ENCODE results near the gene TMEM187. TPM values are rescaled to one million over a fixed set of nuclear protein-coding genes. Genes with fewer than 3 reads are reported as not detected.

Gene TMEM187
- total and polyA plus RNA-seq, 2 donors from 2014 or later = 9.6 to 12.4 TPM

DNA sequence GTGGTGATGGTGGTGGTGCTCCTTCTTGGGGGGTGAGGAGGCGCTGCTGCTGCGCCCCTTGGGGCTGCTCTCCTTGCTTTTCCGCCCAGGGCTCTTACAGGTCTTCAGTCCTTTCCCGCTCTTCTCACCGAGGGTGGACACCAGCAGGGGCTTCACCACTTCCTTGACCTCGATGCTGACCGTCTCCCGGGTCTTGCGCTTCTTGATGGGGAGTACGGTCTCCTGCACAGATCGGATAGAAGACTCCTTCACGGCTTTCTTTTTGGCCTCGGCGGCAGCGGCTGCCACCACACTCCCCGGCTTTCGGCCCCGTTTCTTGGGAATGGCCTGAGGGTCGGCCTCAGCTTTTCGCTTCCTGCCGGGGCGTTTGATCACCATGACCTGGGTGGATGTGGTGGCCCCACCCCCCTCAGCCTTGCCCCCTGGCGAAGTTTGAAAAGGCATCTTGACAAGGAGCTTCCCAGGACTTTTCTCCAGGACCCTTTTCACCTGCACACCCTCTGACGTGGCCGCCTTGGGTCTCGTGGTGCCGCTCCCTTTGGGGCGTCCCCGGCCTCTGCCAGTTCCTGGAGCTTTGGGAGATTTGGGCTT, 58.3 kb downstream of the TMEM187 start:
- TF ChIP-seq, protein P1, sequence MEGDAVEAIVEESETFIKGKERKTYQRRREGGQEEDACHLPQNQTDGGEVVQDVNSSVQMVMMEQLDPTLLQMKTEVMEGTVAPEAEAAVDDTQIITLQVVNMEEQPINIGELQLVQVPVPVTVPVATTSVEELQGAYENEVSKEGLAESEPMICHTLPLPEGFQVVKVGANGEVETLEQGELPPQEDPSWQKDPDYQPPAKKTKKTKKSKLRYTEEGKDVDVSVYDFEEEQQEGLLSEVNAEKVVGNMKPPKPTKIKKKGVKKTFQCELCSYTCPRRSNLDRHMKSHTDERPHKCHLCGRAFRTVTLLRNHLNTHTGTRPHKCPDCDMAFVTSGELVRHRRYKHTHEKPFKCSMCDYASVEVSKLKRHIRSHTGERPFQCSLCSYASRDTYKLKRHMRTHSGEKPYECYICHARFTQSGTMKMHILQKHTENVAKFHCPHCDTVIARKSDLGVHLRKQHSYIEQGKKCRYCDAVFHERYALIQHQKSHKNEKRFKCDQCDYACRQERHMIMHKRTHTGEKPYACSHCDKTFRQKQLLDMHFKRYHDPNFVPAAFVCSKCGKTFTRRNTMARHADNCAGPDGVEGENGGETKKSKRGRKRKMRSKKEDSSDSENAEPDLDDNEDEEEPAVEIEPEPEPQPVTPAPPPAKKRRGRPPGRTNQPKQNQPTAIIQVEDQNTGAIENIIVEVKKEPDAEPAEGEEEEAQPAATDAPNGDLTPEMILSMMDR (IDR thresholded peaks at IDR 0.05; ENCODE audit: borderline replicate concordance, extremely low read depth, insufficient read depth) = no peak
- Histone ChIP-seq H3K9me3 (ENCODE audit: control insufficient read depth in 2 of 3, insufficient read depth in 1 of 3, low read length in 3 of 3) (no peaks in the 10 kb centered on the region), H3K4me3 (ENCODE audit: low read length in 3 of 3) (no peak overlapping the region), H3K36me3 (ENCODE audit: control insufficient read depth in 2 of 3, insufficient read depth in 3 of 3, low read length in 3 of 3) (peaks cover 0 to 13% (median 3%) of the 10 kb centered on the region in 3 donors), H3K9ac (ENCODE audit: low read length in 3 of 3) (no peak overlapping the region), H3K27ac (ENCODE audit: low read depth in 2 of 2, low read length in 2 of 2) (no peak overlapping the region), H3K4me1 (ENCODE audit: control insufficient read depth in 2 of 3, insufficient read depth in 2 of 3, low read depth in 1 of 3, low read length in 3 of 3) (peaks cover 0 to 2% (median 0%) of the 10 kb centered on the region in 3 donors), H3K27me3 (ENCODE audit: control insufficient read depth, insufficient read depth, low read length) (no peaks in the 10 kb centered on the region)
- no peak for DNase-seq
- FAIRE-seq = no peak
- intact Hi-C loops (cut with DNase I) = no loop called here

DNA sequence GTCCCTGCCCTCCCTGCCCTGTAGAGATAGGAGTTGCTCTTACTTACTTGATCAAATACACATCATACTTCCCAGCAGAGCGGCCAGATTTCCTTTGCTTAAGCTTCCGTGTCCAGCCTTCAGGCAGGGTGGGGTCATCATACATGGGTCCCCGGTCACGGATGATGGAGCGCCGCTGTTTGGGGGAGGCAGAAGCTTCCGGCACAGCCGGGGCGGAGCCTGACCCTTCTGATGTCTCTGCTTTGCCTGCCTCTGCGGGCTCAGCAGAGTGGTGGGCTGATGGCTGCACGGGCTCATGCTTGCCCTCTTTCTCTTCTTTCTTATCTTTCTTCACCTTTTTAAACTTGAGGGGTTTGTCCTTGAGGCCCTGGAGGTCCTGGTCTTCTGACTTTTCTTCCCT, 59.6 kb downstream of the TMEM187 start:
- intact Hi-C loops (cut with DNase I) = no loop called here
- peaks cover 0 to 8% (median 3%) of the 10 kb centered on the region in 3 donors for H3K36me3 ChIP-seq (ENCODE audit: control insufficient read depth in 2 of 3, insufficient read depth in 3 of 3, low read length in 3 of 3)
- no peak for FAIRE-seq
- peak in 3 of 5 donors; percentile 49 to 68 (median 51) for DNase-seq
- no peaks in the 10 kb centered on the region for H3K9me3 ChIP-seq (ENCODE audit: control insufficient read depth in 2 of 3, insufficient read depth in 1 of 3, low read length in 3 of 3)
- H3K4me1 ChIP-seq (ENCODE audit: control insufficient read depth in 2 of 3, insufficient read depth in 2 of 3, low read depth in 1 of 3, low read length in 3 of 3) = peaks cover 0 to 2% (median 0%) of the 10 kb centered on the region in 3 donors
- H3K9ac ChIP-seq (ENCODE audit: low read length in 3 of 3) = no peak overlapping the region
- H3K27ac ChIP-seq (ENCODE audit: low read depth in 2 of 2, low read length in 2 of 2) = no peak overlapping the region
- H3K4me3 ChIP-seq (ENCODE audit: low read length in 3 of 3) = no peak overlapping the region
- TF ChIP-seq, protein P1 (IDR thresholded peaks at IDR 0.05; ENCODE audit: borderline replicate concordance, extremely low read depth, insufficient read depth) = no peak
- H3K27me3 ChIP-seq (ENCODE audit: control insufficient read depth, insufficient read depth, low read length) = no peaks in the 10 kb centered on the region

DNA sequence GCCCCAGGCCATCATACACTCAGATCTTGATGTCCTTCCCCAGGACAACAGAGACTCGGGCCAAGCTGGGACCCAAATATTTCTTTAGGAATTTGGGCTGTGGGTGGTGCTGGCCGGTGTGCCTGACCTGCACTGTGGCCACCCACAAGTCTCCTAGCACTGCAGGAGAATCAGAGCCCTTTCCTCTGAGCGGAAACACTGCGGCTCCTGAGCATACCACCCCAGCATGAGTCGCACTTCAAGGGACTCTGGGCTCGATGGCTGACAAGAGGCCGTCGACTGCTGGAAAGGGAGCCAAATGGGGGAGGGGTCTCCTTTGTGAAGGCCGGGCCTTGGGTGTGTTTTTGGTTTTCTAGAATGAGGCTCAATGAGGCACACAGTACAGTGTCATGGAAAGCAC, 60.1 kb downstream of the TMEM187 start:
- Histone ChIP-seq H3K4me3 (ENCODE audit: low read length in 3 of 3) (no peak overlapping the region), H3K27me3 (ENCODE audit: control insufficient read depth, insufficient read depth, low read length) (no peaks in the 10 kb centered on the region), H3K4me1 (ENCODE audit: control insufficient read depth in 2 of 3, insufficient read depth in 2 of 3, low read depth in 1 of 3, low read length in 3 of 3) (peaks cover 0 to 2% (median 0%) of the 10 kb centered on the region in 3 donors), H3K9ac (ENCODE audit: low read length in 3 of 3) (no peak overlapping the region), H3K9me3 (ENCODE audit: control insufficient read depth in 2 of 3, insufficient read depth in 1 of 3, low read length in 3 of 3) (no peaks in the 10 kb centered on the region), H3K36me3 (ENCODE audit: control insufficient read depth in 2 of 3, insufficient read depth in 3 of 3, low read length in 3 of 3) (peaks cover 0 to 8% (median 3%) of the 10 kb centered on the region in 3 donors), H3K27ac (ENCODE audit: low read depth in 2 of 2, low read length in 2 of 2) (no peak overlapping the region)
- intact Hi-C loops (cut with DNase I) = no loop called here
- DNase-seq (no peak), FAIRE-seq (no peak)
- TF ChIP-seq, protein P1 (IDR thresholded peaks at IDR 0.05; ENCODE audit: borderline replicate concordance, extremely low read depth, insufficient read depth) = no peak

Small RNAs within 50 kb of the gene (microRNA-seq; reads per million reads assigned to microRNA genes)
- not detected for gene MIR3202-1
- gene MIR3202-2 = not detected
- not detected for gene MIR718

Other genes starting within 250 kb of the TMEM187 start
- gene BCAP31, start 248.4 kb upstream of the TMEM187 start, total RNA-seq = 218 TPM
- gene BCAP31, start 248.4 kb upstream of the TMEM187 start, polyA plus RNA-seq (ENCODE audit: insufficient read depth, low read depth, low replicate concordance) = 246 TPM
- gene ABCD1, start 247.9 kb upstream of the TMEM187 start, total RNA-seq = 13.7 TPM
- 5.2 TPM for gene ABCD1, start 247.9 kb upstream of the TMEM187 start, polyA plus RNA-seq (ENCODE audit: insufficient read depth, low read depth, low replicate concordance)
- gene PLXNB3, start 208.5 kb upstream of the TMEM187 start, total RNA-seq = 5.6 TPM
- 2.2 TPM for gene PLXNB3, start 208.5 kb upstream of the TMEM187 start, polyA plus RNA-seq (ENCODE audit: insufficient read depth, low read depth, low replicate concordance)
- gene SRPK3, start 191.7 kb upstream of the TMEM187 start, total RNA-seq = 1.1 TPM
- gene SRPK3, start 191.7 kb upstream of the TMEM187 start, polyA plus RNA-seq (ENCODE audit: insufficient read depth, low read depth, low replicate concordance) = 0.58 TPM
- 62.1 TPM for gene IDH3G, start 178.4 kb upstream of the TMEM187 start, total RNA-seq
- gene IDH3G, start 178.4 kb upstream of the TMEM187 start, polyA plus RNA-seq (ENCODE audit: insufficient read depth, low read depth, low replicate concordance) = 100 TPM
- gene SSR4, start 178.1 kb upstream of the TMEM187 start, total RNA-seq = 226 TPM
- gene SSR4, start 178.1 kb upstream of the TMEM187 start, polyA plus RNA-seq (ENCODE audit: insufficient read depth, low read depth, low replicate concordance) = 473 TPM
- gene PDZD4, start 142.2 kb upstream of the TMEM187 start, total RNA-seq = 7.0 TPM
- 4.7 TPM for gene PDZD4, start 142.2 kb upstream of the TMEM187 start, polyA plus RNA-seq (ENCODE audit: insufficient read depth, low read depth, low replicate concordance)
- gene L1CAM, start 86.6 kb upstream of the TMEM187 start, total RNA-seq = 71.9 TPM
- 26.1 TPM for gene L1CAM, start 86.6 kb upstream of the TMEM187 start, polyA plus RNA-seq (ENCODE audit: insufficient read depth, low read depth, low replicate concordance)
- 2.3 TPM for gene AVPR2, start 68.1 kb upstream of the TMEM187 start, total RNA-seq
- 22.1 TPM for gene AVPR2, start 68.1 kb upstream of the TMEM187 start, polyA plus RNA-seq (ENCODE audit: insufficient read depth, low read depth, low replicate concordance)
- 73.0 TPM for gene ARHGAP4, start 46.5 kb upstream of the TMEM187 start, total RNA-seq
- 38.3 TPM for gene ARHGAP4, start 46.5 kb upstream of the TMEM187 start, polyA plus RNA-seq (ENCODE audit: insufficient read depth, low read depth, low replicate concordance)
- 79.3 TPM for gene NAA10, start 37.7 kb upstream of the TMEM187 start, total RNA-seq
- 120 TPM for gene NAA10, start 37.7 kb upstream of the TMEM187 start, polyA plus RNA-seq (ENCODE audit: insufficient read depth, low read depth, low replicate concordance)
- 22.9 TPM for gene RENBP, start 28.1 kb upstream of the TMEM187 start, total RNA-seq
- gene RENBP, start 28.1 kb upstream of the TMEM187 start, polyA plus RNA-seq (ENCODE audit: insufficient read depth, low read depth, low replicate concordance) = 78.2 TPM
- gene HCFC1, start 936 bp upstream of the TMEM187 start, total RNA-seq = 54.6 TPM
- 13.5 TPM for gene HCFC1, start 936 bp upstream of the TMEM187 start, polyA plus RNA-seq (ENCODE audit: insufficient read depth, low read depth, low replicate concordance)
- 85.3 TPM for gene IRAK1, start 47.1 kb downstream of the TMEM187 start, total RNA-seq
- 46.6 TPM for gene IRAK1, start 47.1 kb downstream of the TMEM187 start, polyA plus RNA-seq (ENCODE audit: insufficient read depth, low read depth, low replicate concordance)
- 74.7 TPM for gene MECP2, start 125.0 kb downstream of the TMEM187 start, total RNA-seq
- gene MECP2, start 125.0 kb downstream of the TMEM187 start, polyA plus RNA-seq (ENCODE audit: insufficient read depth, low read depth, low replicate concordance) = 14.0 TPM
- not detected for gene OPN1LW, start 171.5 kb downstream of the TMEM187 start, total RNA-seq
- gene OPN1LW, start 171.5 kb downstream of the TMEM187 start, polyA plus RNA-seq (ENCODE audit: insufficient read depth, low read depth, low replicate concordance) = not detected
- gene OPN1MW, start 209.8 kb downstream of the TMEM187 start, total RNA-seq = not detected
- not detected for gene OPN1MW, start 209.8 kb downstream of the TMEM187 start, polyA plus RNA-seq (ENCODE audit: insufficient read depth, low read depth, low replicate concordance)
- gene OPN1MW2, start 247.0 kb downstream of the TMEM187 start, total RNA-seq = not detected
- not detected for gene OPN1MW2, start 247.0 kb downstream of the TMEM187 start, polyA plus RNA-seq (ENCODE audit: insufficient read depth, low read depth, low replicate concordance)

Measured in kidney (tissue), 14 donors.